Left renal cortex interstitium (tissue), 4 donors: Measurements from ENCODE around the gene IFNA21. TPM values are rescaled to one million over a fixed set of nuclear protein-coding genes. Genes with fewer than 3 reads are reported as not detected.
"Not testable (repeated sequence)": the region's sequence is repeated elsewhere in the genome, so short reads cannot be mapped to it uniquely, and the experiment has no call there.

Source experiments
- DNase-seq, 4 donors: peaks; one replicate each; pipeline ENCODE4 v3.0.0-alpha.2; 2013; ENCODE audit warnings: low read depth in 4 of 4, low spot score in 2 of 4, missing footprints in 1 of 4
- polyA plus RNA-seq, 4 donors: library from polyadenylated mRNA; unstranded; fragments of 120-200 nt; gene quantifications; one replicate each; pipeline ENCODE4 v1.2.1, GENCODE V29; 2013; ENCODE audit not compliant: insufficient read length in 4 of 4

The IFNA21 gene
- under 1 TPM in 1 of 4 donors, not detected in 3; 0.24 TPM for polyA plus RNA-seq

- not testable (repeated sequence) for DNase-seq
These were observed at the start of gene IFNA21 for GRCh38 chr9:21166560-21166959. TSS of gene IFNA21 (minus strand) at chr9:21166660. CDS start at chr9:21166612, 48 bp downstream.

GRCh38 chr9:21213411-21214326 lies 47.2 kb upstream of the IFNA21 start:
- DNase-seq = not testable (repeated sequence)

GRCh38 chr9:21212160-21212559 lies 45.7 kb upstream of the IFNA21 start:
- not testable (repeated sequence) for DNase-seq

GRCh38 chr9:21210782-21211181 lies 44.3 kb upstream of the IFNA21 start:
- not testable (repeated sequence) for DNase-seq

GRCh38 chr9:21210311-21210710 lies 43.9 kb upstream of the IFNA21 start:
- DNase-seq = no peak

GRCh38 chr9:21207043-21207442 lies 40.6 kb upstream of the IFNA21 start, which contains the start of gene IFNA10:
TSS of gene IFNA10 (minus strand) at chr9:21207143. CDS start at chr9:21207097, 46 bp downstream.
- DNase-seq = not testable (repeated sequence)

GRCh38 chr9:21205204-21205603 lies 38.7 kb upstream of the IFNA21 start:
- DNase-seq = no peak

GRCh38 chr9:21202105-21202504 lies 35.6 kb upstream of the IFNA21 start, which contains the start of gene IFNA7:
TSS of gene IFNA7 (minus strand) at chr9:21202205. CDS start at chr9:21202165, 40 bp downstream.
- not testable (repeated sequence) for DNase-seq

- not testable (repeated sequence) for DNase-seq
These were observed 28.7 kb upstream of the IFNA21 start for GRCh38 chr9:21194867-21195776.

- DNase-seq = not testable (repeated sequence)
These were observed 21.0 kb upstream of the IFNA21 start, which contains the start of gene IFNA4 for GRCh38 chr9:21187487-21187886. TSS of gene IFNA4 (minus strand) at chr9:21187587. CDS start at chr9:21187531, 56 bp downstream.

GRCh38 chr9:21182810-21183736 lies 16.6 kb upstream of the IFNA21 start:
- DNase-seq = not testable (repeated sequence)

- no peak for DNase-seq
These were observed 8.2 kb upstream of the IFNA21 start for GRCh38 chr9:21174671-21175070.

GRCh38 chr9:21172156-21172555 lies 5.7 kb upstream of the IFNA21 start:
- no peak for DNase-seq

- no peak for DNase-seq
These were observed 4.9 kb upstream of the IFNA21 start for GRCh38 chr9:21171351-21171750.

GRCh38 chr9:21165516-21165915 lies 944 bp downstream of the IFNA21 start:
- no peak for DNase-seq

GRCh38 chr9:21160178-21160577 lies 6.3 kb downstream of the IFNA21 start:
- DNase-seq = no peak

- DNase-seq = no peak
These were observed 11.0 kb downstream of the IFNA21 start for GRCh38 chr9:21155501-21155900.

- no peak for DNase-seq
These were observed 12.3 kb downstream of the IFNA21 start for GRCh38 chr9:21154018-21154608.

- no peak for DNase-seq
These were observed 13.0 kb downstream of the IFNA21 start for GRCh38 chr9:21153336-21154017.
